IMR-90 (cell line): ENCODE measurements around the gene MDM2. TPM values are rescaled to one million over a fixed set of nuclear protein-coding genes. Genes with fewer than 3 reads are reported as not detected.

Experiments
- ATAC-seq: fragments of 200-7000 bp; cut with Tn5 transposase; 2 replicates; pipeline ENCODE4 v1.9.1; 2020; ENCODE audit warnings: low read depth, mild to moderate bottlenecking, moderate library complexity
- BruUV-seq: library from RNA; stranded (reverse); fragments of 400-500 nt; replicated peaks from 2 replicates; lab custom pipeline; 2021; lab: Mats Ljungman, UMichigan
- CTCF ChIA-PET: fragments of 300-600 bp; formaldehyde crosslinking; extraction: SDS; loops from one replicate; lab custom pipeline; 2021; ENCODE audit warnings: antibody characterized with exemption; lab: Yijun Ruan, JAX
- POLR2A ChIA-PET: fragments of 300-600 bp; sonication (Branson Sonifier 250); formaldehyde crosslinking; loops from one replicate; lab custom pipeline; 2022; ENCODE audit warnings: antibody characterized with exemption; ENCODE audit not compliant: unreplicated experiment; lab: Charles Lee
- DNase-seq: peaks from one replicate; pipeline ENCODE4 v3.0.0; 2013
- H2AFZ ChIP-seq: replicated peaks from 2 replicates; pipeline ENCODE3; 2013; ENCODE audit warnings: low read length, mild to moderate bottlenecking; ENCODE audit not compliant: poor library complexity
- H2AK5ac ChIP-seq: 2 replicates; pipeline ENCODE4 v1.6.1; 2013; ENCODE audit warnings: low read depth, low read length, inconsistent platforms
- H2AK9ac ChIP-seq: replicated peaks from 2 replicates; pipeline ENCODE3; 2013; ENCODE audit warnings: mild to moderate bottlenecking, low read depth, low read length, moderate library complexity; ENCODE audit not compliant: poor library complexity
- H2BK120ac ChIP-seq: 2 replicates; pipeline ENCODE4 v1.6.1; 2013; ENCODE audit warnings: low read depth, low read length, inconsistent platforms
- H2BK15ac ChIP-seq: 3 replicates; pipeline ENCODE4 v1.6.1; 2013; ENCODE audit warnings: low read depth, low read length, inconsistent platforms
- H2BK20ac ChIP-seq: 2 replicates; pipeline ENCODE4 v1.6.1; 2013; ENCODE audit warnings: low read depth, mild to moderate bottlenecking, inconsistent platforms, low read length, moderate library complexity
- H2BK5ac ChIP-seq: 2 replicates; pipeline ENCODE4 v1.6.1; 2013; ENCODE audit warnings: mild to moderate bottlenecking, low read depth, low read length, inconsistent platforms; ENCODE audit not compliant: poor library complexity, severe bottlenecking
- H3K14ac ChIP-seq: replicated peaks from 2 replicates; pipeline ENCODE4 v1.6.1; 2013; ENCODE audit warnings: low read depth, low read length, inconsistent platforms
- H3K18ac ChIP-seq: 2 replicates; pipeline ENCODE4 v1.6.1; 2013; ENCODE audit warnings: low read depth, low read length, control low read depth
- H3K23ac ChIP-seq: 2 replicates; pipeline ENCODE4 v1.6.1; 2013; ENCODE audit warnings: low read depth, low read length, inconsistent platforms
- H3K27ac ChIP-seq: 2 replicates; pipeline ENCODE4 v1.5.1; 2013; ENCODE audit warnings: mild to moderate bottlenecking, control low read depth, low read length; ENCODE audit not compliant: insufficient read depth
- H3K27me3 ChIP-seq: 2 replicates; pipeline ENCODE4 v1.6.1; 2013; ENCODE audit warnings: low read length; ENCODE audit not compliant: control insufficient read depth, insufficient read depth
- H3K36me3 ChIP-seq: 2 replicates; pipeline ENCODE4 v1.6.1; 2013; ENCODE audit warnings: low read length, mixed read lengths; ENCODE audit not compliant: control insufficient read depth, insufficient read depth
- H3K4ac ChIP-seq: 2 replicates; pipeline ENCODE4 v1.6.1; 2013; ENCODE audit warnings: low read depth, low read length, inconsistent platforms
- H3K4me1 ChIP-seq: 2 replicates; pipeline ENCODE4 v1.6.1; 2013; ENCODE audit warnings: low read length, mixed read lengths; ENCODE audit not compliant: control insufficient read depth, insufficient read depth
- H3K4me2 ChIP-seq: 2 replicates; pipeline ENCODE4 v1.6.1; 2013; ENCODE audit warnings: low read depth, mild to moderate bottlenecking, control low read depth, low read length, moderate library complexity
- H3K4me3 ChIP-seq: 2 replicates; pipeline ENCODE4 v1.5.1; 2013; ENCODE audit warnings: low read depth, mild to moderate bottlenecking, control low read depth, low read length, moderate library complexity; ENCODE audit not compliant: insufficient read depth
- H3K56ac ChIP-seq: 2 replicates; pipeline ENCODE4 v1.6.1; 2013; ENCODE audit warnings: low read length, inconsistent platforms; ENCODE audit not compliant: insufficient read depth; ENCODE audit errors: extremely low read depth
- H3K79me1 ChIP-seq, 2 experiments: 2 replicates each; pipeline ENCODE4 v1.6.1; 2013; ENCODE audit warnings: low read length in 2 of 2, inconsistent platforms in 1 of 2, low read depth in 1 of 2
- H3K9ac ChIP-seq: 2 replicates; pipeline ENCODE4 v1.6.1; 2013; ENCODE audit warnings: low read depth, low read length, control low read depth
- H3K9me1 ChIP-seq: 2 replicates; pipeline ENCODE4 v1.6.1; 2013; ENCODE audit warnings: low read length, inconsistent platforms; ENCODE audit not compliant: insufficient read depth
- H3K9me3 ChIP-seq: 2 replicates; pipeline ENCODE4 v1.6.1; 2013; ENCODE audit warnings: low read length; ENCODE audit not compliant: control insufficient read depth, insufficient read depth
- H4K20me1 ChIP-seq: 2 replicates; pipeline ENCODE4 v1.6.1; 2013; ENCODE audit warnings: low read length, inconsistent platforms; ENCODE audit not compliant: insufficient read depth
- H4K5ac ChIP-seq: 2 replicates; pipeline ENCODE4 v1.6.1; 2013; ENCODE audit warnings: mild to moderate bottlenecking, low read depth, low read length, control low read depth
- H4K8ac ChIP-seq, 2 experiments: 2 replicates each; pipeline ENCODE4 v1.6.1; 2013; ENCODE audit warnings: low read depth in 2 of 2, low read length in 2 of 2, control low read depth in 1 of 2, inconsistent platforms in 1 of 2
- H4K91ac ChIP-seq: 2 replicates; pipeline ENCODE4 v1.6.1; 2013; ENCODE audit warnings: low read depth, low read length, inconsistent platforms; ENCODE audit not compliant: insufficient read depth
- BHLHE40 ChIP-seq: fragments of 150-350 bp; IDR thresholded peaks from 2 replicates; pipeline ENCODE4 v1.6.1; 2016; ENCODE audit warnings: mild to moderate bottlenecking, low read depth, low read length
- NFE2L2 ChIP-seq: fragments of 150-350 bp; IDR thresholded peaks from 2 replicates; pipeline ENCODE4 v1.6.1; 2016; ENCODE audit warnings: low read depth, mild to moderate bottlenecking, low read length
- RAD21 ChIP-seq: IDR thresholded peaks from 2 replicates; pipeline ENCODE4 v1.6.1; 2012; ENCODE audit warnings: low read length, improper control_type of control experiment
- RFX5 ChIP-seq: IDR thresholded peaks from 2 replicates; pipeline ENCODE4 v1.8.0; 2012; ENCODE audit warnings: low read depth, mild to moderate bottlenecking, low read length, moderate library complexity
- USF2 ChIP-seq: fragments of 150-350 bp; IDR thresholded peaks from 2 replicates; pipeline ENCODE4 v1.6.1; 2017; ENCODE audit warnings: mild to moderate bottlenecking, antibody characterized with exemption, low read length, low read depth
- WGBS, 2 experiments: methylation state at CpG; one replicate each; pipeline versions ENCODE4 v1.1.5 to v1.1.7; 2013; ENCODE audit warnings: missing lambda C conversion rate in 2 of 2; ENCODE audit not compliant: insufficient read length in 1 of 2; ENCODE audit errors: extremely low coverage in 2 of 2; 5-methylcytosine and 5-hydroxymethylcytosine counted together
- dilution Hi-C: fragments of 300-500 bp; cut with HindIII; formaldehyde crosslinking; loops from one replicate; pipeline ENCODE4 v1.14.3; 2018; ENCODE audit warnings: low sequenced_read_pairs; ENCODE audit not compliant: unreplicated experiment
- in situ Hi-C: fragments of 300-500 bp; cut with MboI; formaldehyde crosslinking; loops from 3 replicates; pipeline ENCODE4 v1.14.3; 2019; ENCODE audit warnings: low sequenced_read_pairs, inconsistent platforms, mixed read lengths
- intact Hi-C: fragments of 100-400 bp; cut with micrococcal nuclease; formaldehyde crosslinking; loops from 2 replicates; pipeline ENCODE4 v1.10.0; 2022
- polyA plus RNA-seq, 3 experiments: library from polyadenylated mRNA; depleted of rRNA; stranded (reverse); fragments of >200 nt; gene quantifications; 2 replicates each; pipeline ENCODE4 v1.2.3, GENCODE V29; 2012; ENCODE audit warnings: low replicate concordance in 1 of 3
- total RNA-seq: library from RNA; depleted of rRNA; stranded (reverse); fragments of >200 nt; gene quantifications from 2 replicates; pipeline ENCODE4 v1.2.3, GENCODE V29; 2012

The MDM2 gene
- total and polyA plus RNA-seq, 2 of the 4 experiments (the other 2 are of a cell fraction) = 21.9 to 196 TPM

- dilution Hi-C loops = no loop called here
- Histone ChIP-seq H4K5ac (no peak overlapping the region), H4K8ac (no peak overlapping the region), H4K91ac (no peak overlapping the region), H3K27me3 (no peaks in the 10 kb centered on the region), H3K4me1 (peaks cover 2% of the 10 kb centered on the region; the same call in 1 of the 2 replicates), H3K4ac (no peak overlapping the region), H3K27ac (no peak overlapping the region), H3K56ac (no peak overlapping the region), H2AFZ (no peak overlapping the region), H3K9ac (no peak overlapping the region), H3K14ac (no peak overlapping the region), H2AK9ac (no peak overlapping the region), H3K36me3 (no peaks in the 10 kb centered on the region), H2BK120ac (no peak overlapping the region), H3K9me1 (no peaks in the 10 kb centered on the region), H3K4me3 (no peak overlapping the region), H2BK5ac (no peak overlapping the region), H3K4me2 (no peak overlapping the region), H3K79me1 (no peaks in the 10 kb centered on the region), H3K9me3 (no peaks in the 10 kb centered on the region), H4K20me1 (no peaks in the 10 kb centered on the region), H3K23ac (no peak overlapping the region), H3K18ac (no peak overlapping the region), H2BK20ac (no peak overlapping the region), H2AK5ac (no peak overlapping the region), H2BK15ac (no peak overlapping the region)
- ATAC-seq (no peak), DNase-seq (no peak)
- TF ChIP-seq BHLHE40 (no peak), USF2 (no peak), RAD21 (no peak), RFX5 (no peak), NFE2L2 (no peak)
- in situ Hi-C loops = no loop called here
- 90% methylated on average over 2 of the region's 2 CpGs; no CpG with 5 or more reads in 1 of the 2 experiments for WGBS, 2 experiments
- ChIA-PET POLR2A (no interaction called here), CTCF (interaction anchor here (0.6 kb wide), 1 partner anchor 23 kb away, joined by 4 read pairs; no protein-coding TSS in a partner anchor)
- BruUV-seq = no TSS peak
- intact Hi-C loops = no loop called here
These were observed 85.2 kb downstream of the MDM2 start for GRCh38 chr12:68893201-68893600.
